K562 (cell line): ENCODE data around the gene C9orf50. TPM values are rescaled to one million over a fixed set of nuclear protein-coding genes. Genes with fewer than 3 reads are reported as not detected.

Experiments used
- BRF1 ChIP-seq: IDR thresholded peaks from 3 replicates; pipeline ENCODE4 v1.6.1; 2011; ENCODE audit warnings: borderline replicate concordance, mild to moderate bottlenecking; ENCODE audit not compliant: insufficient read length; ENCODE audit errors: extremely low read depth
- HDGF ChIP-seq: fragments of 450-650 bp; IDR thresholded peaks from 2 replicates; pipeline ENCODE4 v1.6.1; 2016
- SREBF1 ChIP-seq: fragments of 150-350 bp; IDR thresholded peaks from 2 replicates; pipeline ENCODE4 v1.6.1; 2014; ENCODE audit warnings: antibody characterized with exemption, low read depth, low read length, borderline replicate concordance
- polyA plus RNA-seq, 8 experiments: library from polyadenylated mRNA; depleted of rRNA in 4 of 8; stranded (reverse) in 5 of 8; unstranded in 3 of 8; fragments of >200 nt; fragmentation: Nextera tagmentation in 2 of 8; fragmentation: Illumina TruSeq in 1 of 8; extraction: Ambion mirVana in 2 of 8; extraction: Trizol in 1 of 8; gene quantifications; 2 replicates each; pipeline versions ENCODE4 v1.2.1 to v1.2.3, GENCODE V29; 2011 to 2014; ENCODE audit warnings: inconsistent platforms in 1 of 8, missing spikeins in 1 of 8
- total RNA-seq, 7 experiments: library from RNA; depleted of rRNA in 6 of 7; stranded (reverse); fragments of >200 nt in 6 of 7; fragmentation: Illumina TruSeq in 2 of 7; extraction: Trizol in 2 of 7; gene quantifications; 2 replicates each; pipeline versions ENCODE4 v1.2.1 to v1.2.3, GENCODE V29; 2011 to 2021; ENCODE audit warnings: low replicate concordance in 1 of 7
- TF ChIP-seq, protein P1 (sequence below), 2 experiments: fragments of 450-650 bp; formaldehyde crosslinking in 1 of 2; IDR thresholded peaks; 2 replicates each; pipeline versions ENCODE4 v1.4.0 to v1.6.1; 2014 to 2020; ENCODE audit warnings: mild to moderate bottlenecking in 2 of 2, borderline replicate concordance in 1 of 2, low read depth in 1 of 2
- TF ChIP-seq, protein P2 (sequence below): fragments of 250-450 bp; sonication (Bioruptor Pico); IDR thresholded peaks from 2 replicates; pipeline ENCODE4 v1.5.0; 2020; ENCODE audit warnings: mild to moderate bottlenecking, borderline replicate concordance

C9orf50 gene
- total and polyA plus RNA-seq, 9 of the 15 experiments (the other 6 are each of a cell fraction or from before 2014, with no cell fraction given): not detected

DNA sequence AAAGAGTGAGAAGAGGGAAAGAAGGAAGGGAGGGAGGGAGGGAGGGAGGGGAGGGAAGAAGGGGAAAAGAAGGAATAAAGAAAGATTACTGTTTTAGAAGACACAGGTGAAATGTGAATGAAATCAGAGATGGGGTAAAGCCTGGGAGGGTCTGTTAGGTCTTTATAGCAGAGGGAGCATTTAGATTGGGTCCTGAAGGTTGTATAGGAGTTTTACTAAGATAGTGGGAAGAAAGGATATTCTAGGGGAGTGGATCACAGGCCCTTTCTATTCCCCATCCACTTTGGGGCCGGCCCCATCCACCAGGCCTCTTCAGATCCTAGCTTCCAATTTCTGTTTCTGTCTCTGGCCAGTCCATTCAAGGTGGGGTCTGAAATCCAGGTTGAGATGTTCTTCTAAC lies 35.5 kb downstream of the C9orf50 start (continued):
- TF ChIP-seq HDGF (no peak), SREBF1 (no peak), BRF1 (no peak)
- TF ChIP-seq, protein P1, sequence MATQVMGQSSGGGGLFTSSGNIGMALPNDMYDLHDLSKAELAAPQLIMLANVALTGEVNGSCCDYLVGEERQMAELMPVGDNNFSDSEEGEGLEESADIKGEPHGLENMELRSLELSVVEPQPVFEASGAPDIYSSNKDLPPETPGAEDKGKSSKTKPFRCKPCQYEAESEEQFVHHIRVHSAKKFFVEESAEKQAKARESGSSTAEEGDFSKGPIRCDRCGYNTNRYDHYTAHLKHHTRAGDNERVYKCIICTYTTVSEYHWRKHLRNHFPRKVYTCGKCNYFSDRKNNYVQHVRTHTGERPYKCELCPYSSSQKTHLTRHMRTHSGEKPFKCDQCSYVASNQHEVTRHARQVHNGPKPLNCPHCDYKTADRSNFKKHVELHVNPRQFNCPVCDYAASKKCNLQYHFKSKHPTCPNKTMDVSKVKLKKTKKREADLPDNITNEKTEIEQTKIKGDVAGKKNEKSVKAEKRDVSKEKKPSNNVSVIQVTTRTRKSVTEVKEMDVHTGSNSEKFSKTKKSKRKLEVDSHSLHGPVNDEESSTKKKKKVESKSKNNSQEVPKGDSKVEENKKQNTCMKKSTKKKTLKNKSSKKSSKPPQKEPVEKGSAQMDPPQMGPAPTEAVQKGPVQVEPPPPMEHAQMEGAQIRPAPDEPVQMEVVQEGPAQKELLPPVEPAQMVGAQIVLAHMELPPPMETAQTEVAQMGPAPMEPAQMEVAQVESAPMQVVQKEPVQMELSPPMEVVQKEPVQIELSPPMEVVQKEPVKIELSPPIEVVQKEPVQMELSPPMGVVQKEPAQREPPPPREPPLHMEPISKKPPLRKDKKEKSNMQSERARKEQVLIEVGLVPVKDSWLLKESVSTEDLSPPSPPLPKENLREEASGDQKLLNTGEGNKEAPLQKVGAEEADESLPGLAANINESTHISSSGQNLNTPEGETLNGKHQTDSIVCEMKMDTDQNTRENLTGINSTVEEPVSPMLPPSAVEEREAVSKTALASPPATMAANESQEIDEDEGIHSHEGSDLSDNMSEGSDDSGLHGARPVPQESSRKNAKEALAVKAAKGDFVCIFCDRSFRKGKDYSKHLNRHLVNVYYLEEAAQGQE (IDR thresholded peaks at IDR 0.05; ENCODE audit: borderline replicate concordance): no peak
- TF ChIP-seq, protein P1 (CRISPR knock-in tag; IDR thresholded peaks at IDR 0.05; ENCODE audit: low read depth): no peak
- TF ChIP-seq, protein P2, sequence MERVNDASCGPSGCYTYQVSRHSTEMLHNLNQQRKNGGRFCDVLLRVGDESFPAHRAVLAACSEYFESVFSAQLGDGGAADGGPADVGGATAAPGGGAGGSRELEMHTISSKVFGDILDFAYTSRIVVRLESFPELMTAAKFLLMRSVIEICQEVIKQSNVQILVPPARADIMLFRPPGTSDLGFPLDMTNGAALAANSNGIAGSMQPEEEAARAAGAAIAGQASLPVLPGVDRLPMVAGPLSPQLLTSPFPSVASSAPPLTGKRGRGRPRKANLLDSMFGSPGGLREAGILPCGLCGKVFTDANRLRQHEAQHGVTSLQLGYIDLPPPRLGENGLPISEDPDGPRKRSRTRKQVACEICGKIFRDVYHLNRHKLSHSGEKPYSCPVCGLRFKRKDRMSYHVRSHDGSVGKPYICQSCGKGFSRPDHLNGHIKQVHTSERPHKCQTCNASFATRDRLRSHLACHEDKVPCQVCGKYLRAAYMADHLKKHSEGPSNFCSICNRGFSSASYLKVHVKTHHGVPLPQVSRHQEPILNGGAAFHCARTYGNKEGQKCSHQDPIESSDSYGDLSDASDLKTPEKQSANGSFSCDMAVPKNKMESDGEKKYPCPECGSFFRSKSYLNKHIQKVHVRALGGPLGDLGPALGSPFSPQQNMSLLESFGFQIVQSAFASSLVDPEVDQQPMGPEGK (CRISPR knock-in tag): no peak
